ENCODE results near the gene SP5. TPM values are rescaled to one million over a fixed set of nuclear protein-coding genes. Genes with fewer than 3 reads are reported as not detected.

Gene SP5
- total RNA-seq, 1 experiment from 2014 or later = 0.64 TPM

GRCh38 chr2:170761572-170761971 is 46.4 kb downstream of the SP5 start:
- Histone ChIP-seq H3K4me3 (ENCODE audit: low read depth in 2 of 2, low read length in 2 of 2) (no peak overlapping the region), H3K36me3 (ENCODE audit: control insufficient read depth, insufficient read depth, low read length) (no peaks in the 10 kb centered on the region), H3K9me3 (ENCODE audit: control insufficient read depth, insufficient read depth, low read depth, low read length) (no peaks in the 10 kb centered on the region), H3K27ac (ENCODE audit: low read length) (no peak overlapping the region), H3K27me3 (ENCODE audit: control insufficient read depth, insufficient read depth, low read length) (no peaks in the 10 kb centered on the region), H3K4me1 (ENCODE audit: control insufficient read depth, insufficient read depth, low read length) (no peaks in the 10 kb centered on the region)
- in situ Hi-C loops (cut with HindIII; ENCODE audit: low pct_unique_long_range_greater_than_20kb, low sequenced_read_pairs) = no loop called here
- TF ChIP-seq, protein P1, sequence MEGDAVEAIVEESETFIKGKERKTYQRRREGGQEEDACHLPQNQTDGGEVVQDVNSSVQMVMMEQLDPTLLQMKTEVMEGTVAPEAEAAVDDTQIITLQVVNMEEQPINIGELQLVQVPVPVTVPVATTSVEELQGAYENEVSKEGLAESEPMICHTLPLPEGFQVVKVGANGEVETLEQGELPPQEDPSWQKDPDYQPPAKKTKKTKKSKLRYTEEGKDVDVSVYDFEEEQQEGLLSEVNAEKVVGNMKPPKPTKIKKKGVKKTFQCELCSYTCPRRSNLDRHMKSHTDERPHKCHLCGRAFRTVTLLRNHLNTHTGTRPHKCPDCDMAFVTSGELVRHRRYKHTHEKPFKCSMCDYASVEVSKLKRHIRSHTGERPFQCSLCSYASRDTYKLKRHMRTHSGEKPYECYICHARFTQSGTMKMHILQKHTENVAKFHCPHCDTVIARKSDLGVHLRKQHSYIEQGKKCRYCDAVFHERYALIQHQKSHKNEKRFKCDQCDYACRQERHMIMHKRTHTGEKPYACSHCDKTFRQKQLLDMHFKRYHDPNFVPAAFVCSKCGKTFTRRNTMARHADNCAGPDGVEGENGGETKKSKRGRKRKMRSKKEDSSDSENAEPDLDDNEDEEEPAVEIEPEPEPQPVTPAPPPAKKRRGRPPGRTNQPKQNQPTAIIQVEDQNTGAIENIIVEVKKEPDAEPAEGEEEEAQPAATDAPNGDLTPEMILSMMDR (IDR thresholded peaks at IDR 0.05) = no peak
- TF ChIP-seq SIN3A (IDR thresholded peaks at IDR 0.05; ENCODE audit: borderline replicate concordance, insufficient read depth, low read depth, low read length) (no peak), POLR2AphosphoS5 (IDR thresholded peaks at IDR 0.05; ENCODE audit: low read depth, low read length) (no peak), TCF7L2 (IDR thresholded peaks at IDR 0.05; ENCODE audit: low read depth, low read length) (no peak)
- TF ChIP-seq, protein P2, sequence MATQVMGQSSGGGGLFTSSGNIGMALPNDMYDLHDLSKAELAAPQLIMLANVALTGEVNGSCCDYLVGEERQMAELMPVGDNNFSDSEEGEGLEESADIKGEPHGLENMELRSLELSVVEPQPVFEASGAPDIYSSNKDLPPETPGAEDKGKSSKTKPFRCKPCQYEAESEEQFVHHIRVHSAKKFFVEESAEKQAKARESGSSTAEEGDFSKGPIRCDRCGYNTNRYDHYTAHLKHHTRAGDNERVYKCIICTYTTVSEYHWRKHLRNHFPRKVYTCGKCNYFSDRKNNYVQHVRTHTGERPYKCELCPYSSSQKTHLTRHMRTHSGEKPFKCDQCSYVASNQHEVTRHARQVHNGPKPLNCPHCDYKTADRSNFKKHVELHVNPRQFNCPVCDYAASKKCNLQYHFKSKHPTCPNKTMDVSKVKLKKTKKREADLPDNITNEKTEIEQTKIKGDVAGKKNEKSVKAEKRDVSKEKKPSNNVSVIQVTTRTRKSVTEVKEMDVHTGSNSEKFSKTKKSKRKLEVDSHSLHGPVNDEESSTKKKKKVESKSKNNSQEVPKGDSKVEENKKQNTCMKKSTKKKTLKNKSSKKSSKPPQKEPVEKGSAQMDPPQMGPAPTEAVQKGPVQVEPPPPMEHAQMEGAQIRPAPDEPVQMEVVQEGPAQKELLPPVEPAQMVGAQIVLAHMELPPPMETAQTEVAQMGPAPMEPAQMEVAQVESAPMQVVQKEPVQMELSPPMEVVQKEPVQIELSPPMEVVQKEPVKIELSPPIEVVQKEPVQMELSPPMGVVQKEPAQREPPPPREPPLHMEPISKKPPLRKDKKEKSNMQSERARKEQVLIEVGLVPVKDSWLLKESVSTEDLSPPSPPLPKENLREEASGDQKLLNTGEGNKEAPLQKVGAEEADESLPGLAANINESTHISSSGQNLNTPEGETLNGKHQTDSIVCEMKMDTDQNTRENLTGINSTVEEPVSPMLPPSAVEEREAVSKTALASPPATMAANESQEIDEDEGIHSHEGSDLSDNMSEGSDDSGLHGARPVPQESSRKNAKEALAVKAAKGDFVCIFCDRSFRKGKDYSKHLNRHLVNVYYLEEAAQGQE (IDR thresholded peaks at IDR 0.05; ENCODE audit: insufficient read depth in 1 of 2, low read depth in 2 of 2, low read length in 1 of 2) = no peak
- ChIA-PET CTCF (no interaction called here), POLR2A (interaction anchor here (0.6 kb wide), 1 partner anchor 613 kb away, joined by 6 read pairs; no protein-coding TSS in a partner anchor)
- ATAC-seq = no peak
- intact Hi-C loops (cut with micrococcal nuclease; ENCODE audit: unreplicated experiment) = no loop called here
- no peak for DNase-seq (ENCODE audit: low read depth, low spot score)
- BruUV-seq (replicated peaks) = no TSS peak

DNA sequence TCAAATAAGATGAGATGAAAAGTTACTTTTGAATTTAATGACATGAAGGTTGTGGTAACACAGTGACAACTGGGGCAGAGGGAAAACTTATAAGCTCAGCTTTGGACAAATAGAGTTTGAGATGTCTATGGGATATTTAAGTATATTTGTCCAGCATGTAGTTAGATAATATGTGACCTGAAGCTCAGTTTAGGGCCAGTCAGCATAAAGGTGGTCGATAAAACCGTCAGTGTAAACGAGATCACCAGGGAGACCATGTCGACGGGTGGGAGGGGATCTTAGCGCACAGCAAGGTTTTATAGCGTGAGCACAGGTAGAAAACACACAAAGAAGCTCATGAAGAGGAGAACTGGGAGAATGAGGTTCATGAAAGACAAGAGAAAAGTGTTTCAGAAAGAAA is 47.6 kb downstream of the SP5 start:
- H3K4me3 ChIP-seq (ENCODE audit: low read depth in 2 of 2, low read length in 2 of 2) = no peak overlapping the region
- ChIA-PET POLR2A (interaction anchor here (0.5 kb wide), 1 partner anchor 82 kb away, joined by 7 read pairs; no protein-coding TSS in a partner anchor), CTCF (interaction anchor here (0.9 kb wide), 1 partner anchor 25 kb away, joined by 4 read pairs; no protein-coding TSS in a partner anchor)
- H3K36me3 ChIP-seq (ENCODE audit: control insufficient read depth, insufficient read depth, low read length) = no peaks in the 10 kb centered on the region
- in situ Hi-C loops (cut with HindIII; ENCODE audit: low pct_unique_long_range_greater_than_20kb, low sequenced_read_pairs) = no loop called here
- H3K4me1 ChIP-seq (ENCODE audit: control insufficient read depth, insufficient read depth, low read length) = no peaks in the 10 kb centered on the region
- no peak for DNase-seq (ENCODE audit: low read depth, low spot score)
- BruUV-seq (replicated peaks) = no TSS peak
- no peaks in the 10 kb centered on the region for H3K27me3 ChIP-seq (ENCODE audit: control insufficient read depth, insufficient read depth, low read length)
- ATAC-seq = no peak
- H3K27ac ChIP-seq (ENCODE audit: low read length) = no peak overlapping the region
- intact Hi-C loops (cut with micrococcal nuclease; ENCODE audit: unreplicated experiment) = no loop called here
- H3K9me3 ChIP-seq (ENCODE audit: control insufficient read depth, insufficient read depth, low read depth, low read length) = no peaks in the 10 kb centered on the region
- TF ChIP-seq SIN3A (IDR thresholded peaks at IDR 0.05; ENCODE audit: borderline replicate concordance, insufficient read depth, low read depth, low read length) = no peak
- TF ChIP-seq POLR2AphosphoS5 (IDR thresholded peaks at IDR 0.05; ENCODE audit: low read depth, low read length) = no peak
- no peak for TF ChIP-seq TCF7L2 (IDR thresholded peaks at IDR 0.05; ENCODE audit: low read depth, low read length)

DNA sequence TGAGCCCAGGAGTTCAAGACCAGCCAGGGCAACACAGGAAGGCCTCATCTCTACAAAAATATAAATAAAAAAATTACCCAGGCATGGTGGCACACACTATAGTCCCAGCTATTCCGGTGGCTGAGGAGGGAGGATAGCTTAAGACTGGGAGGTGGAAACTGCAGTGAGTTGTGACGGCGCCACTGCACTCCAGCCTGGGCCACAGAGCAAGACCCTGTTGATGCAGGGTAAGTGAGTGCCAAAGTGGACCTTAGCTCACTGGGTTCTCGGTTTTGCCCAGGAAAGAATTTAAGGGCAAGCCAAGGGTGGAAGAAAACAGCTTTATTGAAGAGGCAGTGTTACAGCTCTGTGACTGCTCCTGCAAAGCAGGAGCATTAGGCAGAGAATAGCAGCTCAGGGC is 48.1 kb downstream of the SP5 start:
- H3K36me3 ChIP-seq (ENCODE audit: control insufficient read depth, insufficient read depth, low read length) = no peaks in the 10 kb centered on the region
- intact Hi-C loops (cut with micrococcal nuclease; ENCODE audit: unreplicated experiment) = no loop called here
- ChIA-PET CTCF (interaction anchor here (0.9 kb wide), 1 partner anchor 26 kb away, joined by 4 read pairs; no protein-coding TSS in a partner anchor), POLR2A (no interaction called here)
- no peak overlapping the region for H3K4me3 ChIP-seq (ENCODE audit: low read depth in 2 of 2, low read length in 2 of 2)
- no peaks in the 10 kb centered on the region for H3K9me3 ChIP-seq (ENCODE audit: control insufficient read depth, insufficient read depth, low read depth, low read length)
- TF ChIP-seq TCF7L2 (IDR thresholded peaks at IDR 0.05; ENCODE audit: low read depth, low read length) (no peak), SIN3A (IDR thresholded peaks at IDR 0.05; ENCODE audit: borderline replicate concordance, insufficient read depth, low read depth, low read length) (no peak), POLR2AphosphoS5 (IDR thresholded peaks at IDR 0.05; ENCODE audit: low read depth, low read length) (no peak)
- TF ChIP-seq, protein P2 (IDR thresholded peaks at IDR 0.05; ENCODE audit: insufficient read depth in 1 of 2, low read depth in 2 of 2, low read length in 1 of 2) = no peak
- TF ChIP-seq, protein P1 (IDR thresholded peaks at IDR 0.05) = no peak
- no peaks in the 10 kb centered on the region for H3K4me1 ChIP-seq (ENCODE audit: control insufficient read depth, insufficient read depth, low read length)
- DNase-seq (ENCODE audit: low read depth, low spot score) = no peak
- in situ Hi-C loops (cut with HindIII; ENCODE audit: low pct_unique_long_range_greater_than_20kb, low sequenced_read_pairs) = no loop called here
- BruUV-seq (replicated peaks) = no TSS peak
- no peak overlapping the region for H3K27ac ChIP-seq (ENCODE audit: low read length)
- no peaks in the 10 kb centered on the region for H3K27me3 ChIP-seq (ENCODE audit: control insufficient read depth, insufficient read depth, low read length)
- ATAC-seq = no peak

All from Panc1 (cell line).